B cell (primary cell): ENCODE results near the gene ARHGAP15. TPM values are rescaled to one million over a fixed set of nuclear protein-coding genes. Genes with fewer than 3 reads are reported as not detected.

ENCODE experiments used
- ATAC-seq: fragments of 200-7000 bp; cut with Tn5 transposase; one replicate; pipeline ENCODE4 v1.10.0; 2021; ENCODE audit warnings: low read depth, mild to moderate bottlenecking, moderate number of reproducible peaks, moderate library complexity
- CTCF ChIA-PET: fragments of 350-600 bp; sonication (Branson Sonifier 250); formaldehyde crosslinking; loops from one replicate; lab custom pipeline; 2021; ENCODE audit warnings: antibody characterized with exemption, inconsistent platforms; lab: Charles Lee
- POLR2A ChIA-PET: fragments of 350-600 bp; sonication (Branson Sonifier 250); formaldehyde crosslinking; loops from one replicate; lab custom pipeline; 2021; ENCODE audit warnings: antibody characterized with exemption; lab: Charles Lee
- DNase-seq: peaks from one replicate; pipeline ENCODE4 v3.0.0; 2013
- H2AFZ ChIP-seq: 2 replicates; pipeline ENCODE4 v1.6.1; 2012; ENCODE audit warnings: mild to moderate bottlenecking, low read depth, low read length; ENCODE audit not compliant: insufficient read depth, poor library complexity, severe bottlenecking
- H3K27ac ChIP-seq, 2 donors: 1 replicate in 1 of 2; 2 replicates in 1 of 2; pipeline ENCODE4 v1.5.1; 2012 to 2013; ENCODE audit warnings: low read length in 2 of 2, mild to moderate bottlenecking in 2 of 2, moderate library complexity in 1 of 2
- H3K27me3 ChIP-seq, 4 experiments: fragments of 200-600 bp in 1 of 4; sonication (generic) in 1 of 4; replicated peaks in 1 of 4; 1 replicate in 2 of 4; 2 replicates in 2 of 4; pipeline versions ENCODE4 v1.6.1 to v1.7.0; 2013 to 2016; ENCODE audit warnings: low read length in 3 of 4, mild to moderate bottlenecking in 2 of 4, mixed read lengths in 1 of 4, moderate library complexity in 1 of 4; ENCODE audit not compliant: insufficient read depth in 4 of 4, control insufficient read depth in 3 of 4; ENCODE audit errors: control extremely low read depth in 1 of 4
- H3K36me3 ChIP-seq, 2 experiments: replicated peaks in 1 of 2; 1 replicate in 1 of 2; 2 replicates in 1 of 2; pipeline versions ENCODE4 v1.6.1 to v1.7.1; 2013; ENCODE audit warnings: low read length in 1 of 2; ENCODE audit not compliant: insufficient read depth in 2 of 2, control insufficient read depth in 1 of 2; ENCODE audit errors: control extremely low read depth in 1 of 2, extremely low read depth in 1 of 2
- H3K4me1 ChIP-seq, 2 donors: fragments of 200-600 bp in 1 of 2; sonication (generic) in 1 of 2; 1 replicate in 1 of 2; 2 replicates in 1 of 2; pipeline versions ENCODE4 v1.5.1 to v1.6.1; 2013 to 2017; ENCODE audit warnings: low read length in 2 of 2; ENCODE audit not compliant: control insufficient read depth in 2 of 2, insufficient read depth in 2 of 2
- H3K4me2 ChIP-seq: replicated peaks from 2 replicates; pipeline ENCODE3; 2012; ENCODE audit warnings: mild to moderate bottlenecking, low read depth, low read length; ENCODE audit not compliant: poor library complexity, severe bottlenecking
- H3K4me3 ChIP-seq, 5 experiments: fragments of 200-600 bp in 1 of 5; sonication (generic) in 1 of 5; 1 replicate in 3 of 5; 2 replicates in 2 of 5; pipeline versions ENCODE4 v1.5.1 to v1.7.0; 2011 to 2016; ENCODE audit warnings: low read length in 4 of 5, mild to moderate bottlenecking in 4 of 5, low read depth in 2 of 5, control low read depth in 1 of 5, moderate library complexity in 1 of 5; ENCODE audit not compliant: insufficient read depth in 1 of 5; ENCODE audit errors: control extremely low read depth in 1 of 5, extremely low read depth in 1 of 5
- H3K79me2 ChIP-seq: fragments of 200-600 bp; sonication (generic); one replicate; pipeline ENCODE4 v1.6.0; 2016; ENCODE audit warnings: low read length; ENCODE audit not compliant: control insufficient read depth, insufficient read depth
- H3K9ac ChIP-seq: fragments of 200-600 bp; sonication (generic); 2 replicates; pipeline ENCODE4 v1.6.1; 2017; ENCODE audit warnings: mild to moderate bottlenecking, low read length, moderate library complexity
- H3K9me3 ChIP-seq, 3 donors: one replicate each; pipeline versions ENCODE4 v1.6.1 to v1.7.1; 2013; ENCODE audit warnings: low read length in 2 of 3; ENCODE audit not compliant: control insufficient read depth in 2 of 3, insufficient read depth in 1 of 3; ENCODE audit errors: control extremely low read depth in 1 of 3
- H4K20me1 ChIP-seq: 2 replicates; pipeline ENCODE4 v1.6.0; 2012; ENCODE audit warnings: mild to moderate bottlenecking, low read length; ENCODE audit not compliant: insufficient read depth, control insufficient read depth, poor library complexity, severe bottlenecking
- H3K27ac Mint-ChIP-seq: one replicate; pipeline ENCODE4 v1.8.0; 2021; ENCODE audit warnings: mixed read lengths
- H3K27me3 Mint-ChIP-seq: one replicate; pipeline ENCODE4 v1.8.0; 2021; ENCODE audit warnings: mixed read lengths
- H3K4me1 Mint-ChIP-seq: one replicate; pipeline ENCODE4 v1.8.0; 2021; ENCODE audit warnings: mixed read lengths
- H3K4me3 Mint-ChIP-seq: one replicate; pipeline ENCODE4 v1.8.0; 2021; ENCODE audit warnings: mixed read lengths
- H3K9me3 Mint-ChIP-seq: one replicate; pipeline ENCODE4 v1.8.0; 2022; ENCODE audit warnings: mixed read lengths; ENCODE audit not compliant: insufficient read depth
- CTCF ChIP-seq: fragments of 200-600 bp; IDR thresholded peaks from one replicate; pipeline ENCODE4 v1.8.0; 2022; ENCODE audit warnings: antibody characterized with exemption, mild to moderate bottlenecking
- EZH2 ChIP-seq: IDR thresholded peaks from 2 replicates; pipeline ENCODE4 v1.6.1; 2012; ENCODE audit warnings: borderline replicate concordance, low read depth, mild to moderate bottlenecking, moderate library complexity, low read length; ENCODE audit not compliant: insufficient read depth, poor library complexity, severe bottlenecking
- WGBS: methylation state at CpG from one replicate; pipeline ENCODE4 v1.1.5; 2013; ENCODE audit warnings: missing lambda C conversion rate; ENCODE audit not compliant: insufficient coverage; 5-methylcytosine and 5-hydroxymethylcytosine counted together
- intact Hi-C: fragments of 100-400 bp; cut with micrococcal nuclease; formaldehyde crosslinking; loops from one replicate; pipeline ENCODE4 v1.10.0; 2022
- polyA plus RNA-seq: library from polyadenylated mRNA; depleted of rRNA; stranded (reverse); fragments of >200 nt; gene quantifications from 2 replicates; pipeline ENCODE4 v1.2.3, GENCODE V29; 2012
- total RNA-seq, 2 donors: library from RNA; stranded (reverse); fragments of 120-200 nt in 1 of 2; gene quantifications; 1 replicate in 1 of 2; 2 replicates in 1 of 2; pipeline versions ENCODE4 v1.2.3 to v1.2.4, GENCODE V29; 2013 to 2022

ARHGAP15 gene
- total and polyA plus RNA-seq, 2 donors (not counting 1 experiment from before 2014, with no cell fraction given) = 58.6 to 187 TPM

- Histone ChIP-seq H3K36me3 (peaks cover 0 to 13% of the 10 kb centered on the region in 2 experiments), H3K27ac (no peak overlapping the region), H4K20me1 (no peaks in the 10 kb centered on the region), H3K4me2 (no peak overlapping the region), H3K4me3 (no peak overlapping the region), H3K9ac (no peak overlapping the region), H3K79me2 (no peaks in the 10 kb centered on the region), H2AFZ (no peak overlapping the region), H3K4me1 (no peaks in the 10 kb centered on the region), H3K9me3 (no peaks in the 10 kb centered on the region), H3K27me3 (no peaks in the 10 kb centered on the region)
- no peaks in the 10 kb centered on the region for H3K9me3 Mint-ChIP-seq
- WGBS = 100% methylated on average over 1 of the region's 3 CpGs
- POLR2A ChIA-PET = no interaction called here
- no peaks in the 10 kb centered on the region for H3K4me1 Mint-ChIP-seq
- CTCF ChIA-PET = interaction anchor here (0.7 kb wide), 1 partner anchor 1423 kb away, joined by 3 read pairs; no protein-coding TSS in a partner anchor
- no peak overlapping the region for H3K4me3 Mint-ChIP-seq
- no peak for ATAC-seq
- TF ChIP-seq CTCF = no peak
- no peak overlapping the region for H3K27ac Mint-ChIP-seq
- intact Hi-C loops = no loop called here
- no peak for DNase-seq
- H3K27me3 Mint-ChIP-seq = no peaks in the 10 kb centered on the region
Observed at GRCh38 chr2:143762176-143762928, 633.1 kb downstream of the ARHGAP15 start.

GRCh38 chr2:143764261-143764660, 635.0 kb downstream of the ARHGAP15 start:
- intact Hi-C loops = no loop called here
- TF ChIP-seq EZH2 = no peak
- TF ChIP-seq CTCF = no peak
- Histone ChIP-seq H3K79me2 (no peaks in the 10 kb centered on the region), H3K4me1 (no peaks in the 10 kb centered on the region), H4K20me1 (no peaks in the 10 kb centered on the region), H3K9me3 (no peaks in the 10 kb centered on the region), H3K27ac (no peak overlapping the region), H3K9ac (no peak overlapping the region), H3K4me2 (no peak overlapping the region), H3K36me3 (peaks cover 0 to 30% of the 10 kb centered on the region in 2 experiments), H3K4me3 (no peak overlapping the region), H3K27me3 (no peaks in the 10 kb centered on the region), H2AFZ (no peak overlapping the region)
- CTCF ChIA-PET = no interaction called here
- no peak overlapping the region for H3K27ac Mint-ChIP-seq
- no peak for ATAC-seq
- H3K4me1 Mint-ChIP-seq = no peaks in the 10 kb centered on the region
- no peaks in the 10 kb centered on the region for H3K9me3 Mint-ChIP-seq
- H3K27me3 Mint-ChIP-seq = no peaks in the 10 kb centered on the region
- no peak for DNase-seq
- POLR2A ChIA-PET = no interaction called here
- WGBS = 37% methylated on average over 4 of the region's 4 CpGs
- H3K4me3 Mint-ChIP-seq = no peak overlapping the region
